ENCODE data around the gene CSRNP3.

DNA sequence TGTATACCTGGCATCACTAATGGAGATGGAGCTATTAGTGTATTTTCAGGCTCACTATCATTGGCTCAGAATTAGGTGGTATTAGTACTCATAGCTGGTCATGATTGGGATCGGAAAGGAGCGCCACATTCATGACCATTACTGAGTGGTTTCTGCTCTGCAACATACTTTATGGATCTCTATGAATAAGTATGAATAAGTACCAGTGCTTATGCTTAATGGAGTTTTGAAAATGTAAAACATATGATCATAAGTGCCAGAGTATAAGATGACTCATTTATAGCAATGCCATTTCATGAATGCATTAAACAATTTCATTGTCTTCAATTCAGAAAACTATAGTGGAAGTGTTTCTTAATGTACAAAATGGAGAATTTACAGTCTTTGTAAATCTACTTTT is 167.9 kb downstream of the CSRNP3 start:
- TF ChIP-seq, protein P1, sequence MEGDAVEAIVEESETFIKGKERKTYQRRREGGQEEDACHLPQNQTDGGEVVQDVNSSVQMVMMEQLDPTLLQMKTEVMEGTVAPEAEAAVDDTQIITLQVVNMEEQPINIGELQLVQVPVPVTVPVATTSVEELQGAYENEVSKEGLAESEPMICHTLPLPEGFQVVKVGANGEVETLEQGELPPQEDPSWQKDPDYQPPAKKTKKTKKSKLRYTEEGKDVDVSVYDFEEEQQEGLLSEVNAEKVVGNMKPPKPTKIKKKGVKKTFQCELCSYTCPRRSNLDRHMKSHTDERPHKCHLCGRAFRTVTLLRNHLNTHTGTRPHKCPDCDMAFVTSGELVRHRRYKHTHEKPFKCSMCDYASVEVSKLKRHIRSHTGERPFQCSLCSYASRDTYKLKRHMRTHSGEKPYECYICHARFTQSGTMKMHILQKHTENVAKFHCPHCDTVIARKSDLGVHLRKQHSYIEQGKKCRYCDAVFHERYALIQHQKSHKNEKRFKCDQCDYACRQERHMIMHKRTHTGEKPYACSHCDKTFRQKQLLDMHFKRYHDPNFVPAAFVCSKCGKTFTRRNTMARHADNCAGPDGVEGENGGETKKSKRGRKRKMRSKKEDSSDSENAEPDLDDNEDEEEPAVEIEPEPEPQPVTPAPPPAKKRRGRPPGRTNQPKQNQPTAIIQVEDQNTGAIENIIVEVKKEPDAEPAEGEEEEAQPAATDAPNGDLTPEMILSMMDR (IDR thresholded peaks at IDR 0.05), result no peak
- no peak for TF ChIP-seq EP300 (IDR thresholded peaks at IDR 0.05)

Data from stomach (tissue), 4 donors.